ENCODE measurements around the gene SND1.

The SND1 gene

GRCh38 chr7:128073671-128074310 lies 421.8 kb downstream of the SND1 start:
- DNase-seq (ENCODE audit: low spot score): no peak
- in situ Hi-C loops (cut with MboI; ENCODE audit: low pct_unique_long_range_greater_than_20kb, low sequenced_read_pairs, unreplicated experiment): no loop called here

DNA sequence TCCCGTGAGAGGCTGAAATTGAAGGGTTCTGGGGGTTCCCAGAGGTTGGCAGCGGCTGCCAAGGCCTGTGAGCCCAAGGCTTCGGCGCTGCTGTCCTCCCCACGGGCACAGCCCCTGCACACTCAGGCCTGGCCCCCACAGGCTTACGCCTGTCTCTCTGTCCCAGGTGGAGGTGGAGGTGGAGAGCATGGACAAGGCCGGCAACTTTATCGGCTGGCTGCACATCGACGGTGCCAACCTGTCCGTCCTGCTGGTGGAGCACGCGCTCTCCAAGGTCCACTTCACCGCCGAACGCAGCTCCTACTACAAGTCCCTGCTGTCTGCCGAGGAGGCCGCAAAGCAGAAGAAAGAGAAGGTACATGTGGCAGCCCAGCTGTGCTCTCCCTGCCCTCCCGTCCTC lies 422.3 kb downstream of the SND1 start:
- in situ Hi-C loops (cut with MboI; ENCODE audit: low pct_unique_long_range_greater_than_20kb, low sequenced_read_pairs, unreplicated experiment): no loop called here

More at GRCh38 chr7:128073671-128074310, 421.8 kb downstream of the SND1 start:
- TF ChIP-seq, protein P1, sequence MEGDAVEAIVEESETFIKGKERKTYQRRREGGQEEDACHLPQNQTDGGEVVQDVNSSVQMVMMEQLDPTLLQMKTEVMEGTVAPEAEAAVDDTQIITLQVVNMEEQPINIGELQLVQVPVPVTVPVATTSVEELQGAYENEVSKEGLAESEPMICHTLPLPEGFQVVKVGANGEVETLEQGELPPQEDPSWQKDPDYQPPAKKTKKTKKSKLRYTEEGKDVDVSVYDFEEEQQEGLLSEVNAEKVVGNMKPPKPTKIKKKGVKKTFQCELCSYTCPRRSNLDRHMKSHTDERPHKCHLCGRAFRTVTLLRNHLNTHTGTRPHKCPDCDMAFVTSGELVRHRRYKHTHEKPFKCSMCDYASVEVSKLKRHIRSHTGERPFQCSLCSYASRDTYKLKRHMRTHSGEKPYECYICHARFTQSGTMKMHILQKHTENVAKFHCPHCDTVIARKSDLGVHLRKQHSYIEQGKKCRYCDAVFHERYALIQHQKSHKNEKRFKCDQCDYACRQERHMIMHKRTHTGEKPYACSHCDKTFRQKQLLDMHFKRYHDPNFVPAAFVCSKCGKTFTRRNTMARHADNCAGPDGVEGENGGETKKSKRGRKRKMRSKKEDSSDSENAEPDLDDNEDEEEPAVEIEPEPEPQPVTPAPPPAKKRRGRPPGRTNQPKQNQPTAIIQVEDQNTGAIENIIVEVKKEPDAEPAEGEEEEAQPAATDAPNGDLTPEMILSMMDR (IDR thresholded peaks at IDR 0.05; ENCODE audit: extremely low read depth, insufficient read depth, missing control alignments): no peak

GRCh38 chr7:128074736-128075135 lies 422.7 kb downstream of the SND1 start:
- in situ Hi-C loops (cut with MboI; ENCODE audit: low pct_unique_long_range_greater_than_20kb, low sequenced_read_pairs, unreplicated experiment): no loop called here
- DNase-seq (ENCODE audit: low spot score): no peak
- TF ChIP-seq, protein P1 (IDR thresholded peaks at IDR 0.05; ENCODE audit: extremely low read depth, insufficient read depth, missing control alignments): no peak

More for the DNA sequence above, 422.3 kb downstream of the SND1 start:
- DNase-seq (ENCODE audit: low spot score): no peak
- TF ChIP-seq, protein P1 (IDR thresholded peaks at IDR 0.05; ENCODE audit: extremely low read depth, insufficient read depth, missing control alignments): no peak

- in situ Hi-C loops (cut with MboI; ENCODE audit: low pct_unique_long_range_greater_than_20kb, low sequenced_read_pairs, unreplicated experiment): no loop called here
- DNase-seq (ENCODE audit: low spot score): no peak
- TF ChIP-seq, protein P1 (IDR thresholded peaks at IDR 0.05; ENCODE audit: extremely low read depth, insufficient read depth, missing control alignments): no peak
Measured at GRCh38 chr7:128075242-128076095, 423.5 kb downstream of the SND1 start.

DNA sequence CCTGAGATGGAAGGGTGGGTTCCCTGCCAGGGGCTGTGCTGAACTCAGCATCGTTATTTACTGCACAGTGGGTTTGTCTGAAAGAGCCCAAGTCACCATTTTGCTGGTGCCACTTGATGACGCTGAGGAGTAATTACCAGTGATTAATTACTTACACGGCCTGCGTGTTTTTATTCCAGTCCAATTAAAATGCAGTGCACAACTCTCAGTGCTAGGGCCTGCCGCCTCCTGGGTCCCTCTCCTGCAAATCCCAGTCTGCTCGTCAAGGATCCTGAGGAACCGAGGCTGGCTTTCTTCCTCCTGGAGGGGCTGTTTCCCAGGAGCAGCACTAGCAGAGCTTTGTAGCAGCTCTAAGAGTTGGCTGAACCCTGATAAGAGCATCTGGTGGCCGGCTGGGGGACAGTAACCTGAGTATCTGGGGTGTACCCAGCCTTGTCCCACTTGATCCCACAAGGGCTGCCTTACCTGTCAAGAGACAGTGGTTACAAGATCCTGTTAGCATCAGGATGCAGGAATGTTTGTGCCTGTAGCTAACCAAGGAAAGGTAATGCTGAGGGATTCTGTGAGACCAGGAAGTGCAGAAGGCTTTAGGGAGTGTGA lies 424.3 kb downstream of the SND1 start:
- no peak for DNase-seq (ENCODE audit: low spot score)
- in situ Hi-C loops (cut with MboI; ENCODE audit: low pct_unique_long_range_greater_than_20kb, low sequenced_read_pairs, unreplicated experiment): no loop called here
- TF ChIP-seq, protein P1 (IDR thresholded peaks at IDR 0.05; ENCODE audit: extremely low read depth, insufficient read depth, missing control alignments): no peak

- TF ChIP-seq, protein P1 (IDR thresholded peaks at IDR 0.05; ENCODE audit: extremely low read depth, insufficient read depth, missing control alignments): no peak
- no peak for DNase-seq (ENCODE audit: low spot score)
- in situ Hi-C loops (cut with MboI; ENCODE audit: low pct_unique_long_range_greater_than_20kb, low sequenced_read_pairs, unreplicated experiment): no loop called here
Measured at GRCh38 chr7:128076796-128077271, 424.8 kb downstream of the SND1 start.
